ENCODE measurements around the gene ARRDC4. TPM values are rescaled to one million over a fixed set of nuclear protein-coding genes. Genes with fewer than 3 reads are reported as not detected.

Gene ARRDC4
- total and polyA plus RNA-seq, 12 donors, result 15.1 to 61.9 (median 25.3) TPM

GRCh38 chr15:97921296-97921865 lies 39.1 kb upstream of the ARRDC4 start:
- Histone ChIP-seq H3K36me3 (replicated peaks in 1 of 2) (no peaks in the 10 kb centered on the region), H3K4me1 (replicated peaks in 1 of 2) (no peaks in the 10 kb centered on the region), H3K4me3 (no peak overlapping the region), H3K9me3 (replicated peaks in 1 of 3) (peaks cover 0 to 7% (median 0%) of the 10 kb centered on the region in 3 donors), H3K27me3 (no peaks in the 10 kb centered on the region), H3K27ac (no peak overlapping the region)
- TF ChIP-seq POLR2A (IDR thresholded peaks at IDR 0.05) (no peak), CTCF (IDR thresholded peaks at IDR 0.05) (no peak)
- WGBS, 4 donors, result 75 to 87% (median 81%) methylated on average over 4 of the region's 4 CpGs
- DNase-seq, result no peak
- intact Hi-C loops (cut with DNase I), result no loop called here

GRCh38 chr15:97929456-97930229 lies 30.9 kb upstream of the ARRDC4 start:
- H3K9me3 ChIP-seq (replicated peaks in 1 of 3), result no peaks in the 10 kb centered on the region
- 61 to 71% (median 69%) methylated on average over 6 of the region's 6 CpGs for WGBS, 4 donors
- DNase-seq, result peak in 5 of 7 donors; percentile 19 to 50 (median 36)
- no peak overlapping the region for H3K27ac ChIP-seq
- H3K4me3 ChIP-seq, result no peak overlapping the region
- no peaks in the 10 kb centered on the region for H3K4me1 ChIP-seq (replicated peaks in 1 of 2)
- H3K36me3 ChIP-seq (replicated peaks in 1 of 2), result no peaks in the 10 kb centered on the region
- no peak for TF ChIP-seq CTCF (IDR thresholded peaks at IDR 0.05)
- no peak for TF ChIP-seq POLR2A (IDR thresholded peaks at IDR 0.05)
- intact Hi-C loops (cut with DNase I), result no loop called here
- H3K27me3 ChIP-seq, result no peaks in the 10 kb centered on the region

- TF ChIP-seq CTCF (IDR thresholded peaks at IDR 0.05) (no peak), POLR2A (IDR thresholded peaks at IDR 0.05) (no peak)
- H3K36me3 ChIP-seq (replicated peaks in 1 of 2), result no peaks in the 10 kb centered on the region
- H3K4me3 ChIP-seq, result no peak overlapping the region
- no peak for DNase-seq
- H3K9me3 ChIP-seq (replicated peaks in 1 of 3), result no peaks in the 10 kb centered on the region
- H3K27me3 ChIP-seq, result no peaks in the 10 kb centered on the region
- H3K4me1 ChIP-seq (replicated peaks in 1 of 2), result no peaks in the 10 kb centered on the region
- intact Hi-C loops (cut with DNase I), result no loop called here
- H3K27ac ChIP-seq, result no peak overlapping the region
These were observed 30.3 kb upstream of the ARRDC4 start for GRCh38 chr15:97930230-97930629.

GRCh38 chr15:97931314-97931713 lies 29.2 kb upstream of the ARRDC4 start:
- Histone ChIP-seq H3K36me3 (replicated peaks in 1 of 2) (no peaks in the 10 kb centered on the region), H3K27ac (no peak overlapping the region), H3K4me3 (no peak overlapping the region), H3K4me1 (replicated peaks in 1 of 2) (no peaks in the 10 kb centered on the region), H3K9me3 (replicated peaks in 1 of 3) (no peaks in the 10 kb centered on the region), H3K27me3 (no peaks in the 10 kb centered on the region)
- no peak for TF ChIP-seq POLR2A (IDR thresholded peaks at IDR 0.05)
- no peak for TF ChIP-seq CTCF (IDR thresholded peaks at IDR 0.05)
- WGBS, 4 donors, result 74 to 88% (median 85%) methylated on average over 1 of the region's 1 CpG
- intact Hi-C loops (cut with DNase I), result no loop called here
- DNase-seq, result no peak
